Fibroblast of skin of right biceps (primary cell): ENCODE measurements around the gene NR1H2.
"Not testable (repeated sequence)": the region's sequence is repeated elsewhere in the genome, so short reads cannot be mapped to it uniquely, and the experiment has no call there.

Experiments
- DNase-seq: peaks from one replicate; pipeline ENCODE4 v3.0.0-alpha.2; 2013

The NR1H2 gene

GRCh38 chr19:50379602-50380001 lies 3.3 kb downstream of the NR1H2 start:
- no peak for DNase-seq

- DNase-seq: no peak
Measured at GRCh38 chr19:50380137-50380536, 3.9 kb downstream of the NR1H2 start.

DNA sequence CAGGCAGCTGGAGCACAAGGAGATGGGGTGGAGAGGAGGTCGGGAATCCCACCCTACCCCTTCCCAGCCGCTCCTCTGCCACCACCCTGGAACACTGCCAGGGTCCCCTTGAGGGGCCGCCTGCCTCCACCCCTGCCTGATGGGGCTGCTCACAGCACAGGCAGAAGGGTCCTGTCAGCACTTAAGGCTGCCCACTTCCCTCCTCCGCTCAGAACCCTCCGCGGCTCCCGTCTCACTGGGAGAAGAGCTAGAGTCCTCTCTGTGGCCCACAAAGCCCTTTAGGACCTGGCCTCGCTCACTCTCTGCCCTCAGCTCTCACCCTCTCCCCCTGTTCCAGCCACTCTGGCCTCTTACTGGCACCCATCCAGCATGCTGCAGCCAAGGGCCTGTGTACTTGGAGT lies 4.5 kb downstream of the NR1H2 start:
- DNase-seq: no peak

DNA sequence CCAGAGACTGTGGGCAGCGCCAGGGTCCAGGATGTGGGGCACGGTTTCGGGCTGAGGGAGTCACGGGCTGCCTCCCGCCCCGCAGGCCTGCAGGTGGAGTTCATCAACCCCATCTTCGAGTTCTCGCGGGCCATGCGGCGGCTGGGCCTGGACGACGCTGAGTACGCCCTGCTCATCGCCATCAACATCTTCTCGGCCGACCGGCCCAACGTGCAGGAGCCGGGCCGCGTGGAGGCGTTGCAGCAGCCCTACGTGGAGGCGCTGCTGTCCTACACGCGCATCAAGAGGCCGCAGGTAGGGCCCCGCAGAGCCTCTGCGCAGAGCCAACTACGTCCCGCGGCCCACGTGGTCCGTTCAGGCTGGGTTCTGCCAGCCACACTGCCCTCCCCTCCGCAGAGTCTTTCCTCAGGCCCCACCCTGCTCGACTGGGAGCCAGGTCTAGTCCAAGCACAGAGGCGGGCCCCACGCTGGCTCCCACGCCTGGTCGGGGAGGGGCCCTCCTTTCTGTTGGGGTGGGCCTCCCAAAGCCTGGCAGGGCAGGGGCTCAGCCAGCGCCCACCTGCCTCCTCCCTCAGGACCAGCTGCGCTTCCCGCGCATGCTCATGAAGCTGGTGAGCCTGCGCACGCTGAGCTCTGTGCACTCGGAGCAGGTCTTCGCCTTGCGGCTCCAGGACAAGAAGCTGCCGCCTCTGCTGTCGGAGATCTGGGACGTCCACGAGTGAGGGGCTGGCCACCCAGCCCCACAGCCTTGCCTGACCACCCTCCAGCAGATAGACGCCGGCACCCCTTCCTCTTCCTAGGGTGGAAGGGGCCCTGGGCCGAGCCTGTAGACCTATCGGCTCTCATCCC lies 5.8 kb downstream of the NR1H2 start:
- DNase-seq: no peak

DNA sequence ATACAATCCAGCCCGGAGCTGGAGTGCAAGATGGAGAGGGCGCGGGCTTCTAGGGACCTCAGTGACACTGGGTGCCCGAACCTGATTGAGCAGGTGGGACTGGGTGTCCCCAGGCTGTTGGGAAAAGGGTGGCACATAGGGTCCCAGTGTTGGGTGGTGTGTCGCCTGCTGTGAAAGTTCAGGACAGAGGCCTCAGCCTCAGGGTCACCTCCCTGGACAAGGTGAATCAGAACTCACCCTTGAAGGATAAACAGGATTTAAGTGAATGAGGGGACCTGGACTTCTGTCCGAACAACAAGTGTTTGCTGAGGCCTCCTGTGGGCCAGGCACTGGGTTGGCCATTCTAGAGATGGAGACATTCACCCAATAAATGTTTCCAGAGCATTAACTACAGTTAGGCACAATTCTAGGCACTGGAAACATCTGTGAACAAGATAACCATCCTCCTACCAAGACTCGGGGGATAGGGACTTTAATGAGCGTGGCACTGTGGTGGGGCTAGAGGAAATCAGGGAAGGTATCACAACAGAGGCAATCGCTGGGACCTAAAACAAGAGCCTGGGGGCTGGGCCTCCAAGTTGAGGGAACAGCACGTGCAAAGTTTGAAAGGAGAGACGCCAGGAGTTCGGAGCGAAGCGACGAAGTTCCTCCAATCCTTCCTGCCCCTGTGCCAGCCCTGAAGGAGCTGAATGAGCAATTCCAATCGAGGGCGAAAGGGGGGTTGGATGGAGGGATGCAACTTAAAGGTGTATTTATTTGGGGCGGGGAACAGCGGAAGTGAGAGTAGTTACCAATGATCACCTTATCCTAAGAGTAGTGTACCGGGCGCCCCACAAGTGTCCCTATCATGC lies 7.0 kb downstream of the NR1H2 start:
- peak; percentile 24 for DNase-seq

DNA sequence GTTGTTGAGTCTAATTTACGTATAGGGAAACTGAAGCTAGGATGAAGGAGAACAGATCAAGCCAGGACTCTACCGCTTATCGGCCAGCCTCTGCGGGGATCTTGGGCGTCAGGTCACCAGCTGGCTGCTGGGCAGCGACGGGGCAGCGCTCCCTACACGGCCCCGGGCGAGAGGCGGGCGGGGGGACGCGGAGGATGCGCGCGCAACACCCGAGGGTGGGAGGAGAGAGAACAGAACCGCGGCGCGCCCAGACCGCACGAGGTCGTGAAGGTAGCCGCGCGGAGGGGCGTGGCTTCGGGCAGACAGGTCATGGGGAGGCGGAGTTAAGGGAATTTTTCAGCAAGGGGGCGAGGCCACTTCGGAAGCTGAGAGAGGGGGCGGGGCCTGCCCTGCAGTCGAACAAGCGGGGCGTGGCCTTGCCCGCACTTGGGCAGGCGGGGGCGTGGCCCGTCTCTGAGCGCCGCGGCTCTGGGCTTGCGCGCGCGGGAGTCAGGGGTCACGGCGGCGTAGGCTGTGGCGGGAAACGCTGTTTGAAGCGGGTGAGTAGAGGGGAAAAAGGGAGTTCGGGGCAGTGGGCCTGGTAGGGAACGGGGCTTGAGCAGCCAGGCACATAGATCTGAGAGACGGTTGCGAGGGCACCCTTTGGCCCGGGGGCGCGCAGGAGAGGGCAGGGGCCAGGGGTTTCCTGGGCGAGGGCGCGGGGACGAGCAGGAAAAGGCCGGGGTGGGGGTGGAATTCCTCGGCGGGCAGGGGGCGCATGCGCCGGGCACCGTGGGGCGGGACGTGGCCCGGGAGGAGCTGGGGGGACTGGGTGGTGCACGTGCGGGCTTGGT lies 7.8 kb downstream of the NR1H2 start, which contains the start of gene POLD1:
Gene POLD1, plus strand, starts transcription at position 496 of the 833 bp plus-strand sequence. CDS start 14,505 bp downstream, outside the sequence.
- peak; percentile 95 for DNase-seq

GRCh38 chr19:50384685-50385535 lies 8.7 kb downstream of the NR1H2 start:
- DNase-seq: peak; percentile 24

DNA sequence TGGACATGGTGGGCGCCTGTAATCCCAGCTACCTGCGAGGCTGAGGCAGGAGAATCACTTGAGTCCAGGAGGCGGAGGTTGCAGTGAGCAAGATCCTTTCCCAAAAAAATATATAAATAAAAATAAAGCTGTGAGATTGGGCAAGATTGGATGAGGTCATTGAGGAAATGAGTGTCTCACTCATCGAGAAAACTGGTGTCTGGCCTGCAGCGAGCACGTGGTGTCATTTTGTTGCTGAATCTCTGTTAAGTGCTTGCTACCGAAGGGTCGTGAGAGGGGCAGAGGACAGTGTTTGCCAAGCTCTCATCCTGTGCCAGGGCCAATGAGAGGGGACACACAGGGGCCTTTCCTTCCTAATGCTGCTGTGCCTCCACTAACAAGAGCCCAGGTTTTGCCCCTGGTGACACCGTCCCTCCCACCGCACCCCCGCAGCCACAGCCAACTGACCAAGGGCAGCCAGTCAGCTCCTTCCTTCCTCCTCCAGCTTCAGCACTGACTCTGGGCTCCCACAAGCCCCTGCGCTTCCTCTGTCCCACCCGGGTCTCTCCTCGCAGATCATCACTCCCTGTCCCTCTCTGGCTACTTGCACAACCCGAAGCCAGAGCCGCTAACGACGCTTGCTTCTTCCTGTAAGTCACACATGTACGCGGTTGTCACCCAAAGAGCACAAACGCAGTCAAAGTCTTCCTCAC lies 11.1 kb downstream of the NR1H2 start:
- peak; percentile 25 for DNase-seq

- no peak for DNase-seq
Measured at GRCh38 chr19:50387868-50388245, 11.6 kb downstream of the NR1H2 start.

DNA sequence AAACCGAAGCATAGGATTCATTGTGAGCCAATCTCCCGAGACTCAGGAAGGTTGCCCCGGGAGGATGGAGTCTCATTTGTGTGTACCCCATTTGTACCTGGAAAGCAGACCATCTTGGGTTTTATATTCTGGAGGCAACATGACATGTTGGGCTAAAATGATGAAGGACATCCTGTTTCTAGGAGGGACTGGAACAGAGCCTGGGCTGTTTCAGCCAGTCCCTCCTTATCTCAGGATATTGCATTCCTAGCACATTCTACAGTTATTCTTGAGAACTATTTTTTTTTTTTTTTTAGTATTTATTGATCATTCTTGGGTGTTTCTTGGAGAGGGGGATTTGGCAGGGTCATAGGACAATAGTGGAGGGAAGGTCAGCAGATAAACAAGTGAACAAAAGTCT lies 14.0 kb downstream of the NR1H2 start:
- not testable (repeated sequence) for DNase-seq

DNA sequence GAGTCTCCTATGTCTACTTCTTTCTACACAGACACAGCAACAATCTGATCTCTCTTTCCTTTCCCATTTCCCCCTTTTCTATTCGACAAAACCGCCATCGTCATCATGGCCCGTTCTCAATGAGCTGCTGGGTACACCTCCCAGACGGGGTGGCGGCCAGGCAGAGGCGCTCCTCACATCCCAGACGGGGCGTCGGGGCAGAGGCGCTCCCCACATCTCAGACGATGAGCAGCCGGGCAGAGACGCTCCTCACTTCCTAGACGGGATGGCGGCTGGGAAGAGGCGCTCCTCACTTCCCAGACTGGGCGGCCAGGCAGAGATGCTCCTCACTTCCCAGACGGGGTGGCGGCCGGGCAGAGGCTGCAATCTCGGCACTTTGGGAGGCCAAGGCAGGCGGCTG lies 14.7 kb downstream of the NR1H2 start:
- not testable (repeated sequence) for DNase-seq

GRCh38 chr19:50392759-50393158 lies 16.5 kb downstream of the NR1H2 start:
- no peak for DNase-seq

DNA sequence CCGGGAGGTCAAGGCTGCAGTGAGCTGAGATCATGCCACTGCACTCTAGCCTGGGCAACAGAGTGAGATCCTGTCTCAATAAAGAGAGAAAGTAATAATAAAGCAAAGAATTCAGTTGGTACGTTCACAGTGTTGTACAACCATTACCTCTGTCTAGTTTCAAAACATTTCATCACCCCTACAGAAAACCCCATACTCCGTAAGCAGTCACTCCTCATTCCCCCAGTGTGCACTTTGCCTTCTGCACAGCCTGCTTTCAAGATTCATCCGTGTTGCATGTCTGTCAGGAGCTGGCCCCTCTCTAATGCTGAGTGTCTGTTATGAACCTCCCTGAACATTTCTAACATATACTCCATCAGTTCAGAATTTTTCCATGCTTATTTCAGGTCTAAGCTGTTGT lies 17.3 kb downstream of the NR1H2 start:
- DNase-seq: no peak

GRCh38 chr19:50394017-50394416 lies 17.8 kb downstream of the NR1H2 start:
- no peak for DNase-seq

GRCh38 chr19:50398675-50399367 lies 22.6 kb downstream of the NR1H2 start:
- DNase-seq: no peak

- no peak for DNase-seq
Measured at GRCh38 chr19:50399368-50399745, 23.1 kb downstream of the NR1H2 start.

- DNase-seq: no peak
Measured at GRCh38 chr19:50401605-50402450, 25.6 kb downstream of the NR1H2 start.

- DNase-seq: no peak
Measured at GRCh38 chr19:50402544-50403301, 26.5 kb downstream of the NR1H2 start.
